ENCODE data around the gene TRIB2.

Gene TRIB2

DNA sequence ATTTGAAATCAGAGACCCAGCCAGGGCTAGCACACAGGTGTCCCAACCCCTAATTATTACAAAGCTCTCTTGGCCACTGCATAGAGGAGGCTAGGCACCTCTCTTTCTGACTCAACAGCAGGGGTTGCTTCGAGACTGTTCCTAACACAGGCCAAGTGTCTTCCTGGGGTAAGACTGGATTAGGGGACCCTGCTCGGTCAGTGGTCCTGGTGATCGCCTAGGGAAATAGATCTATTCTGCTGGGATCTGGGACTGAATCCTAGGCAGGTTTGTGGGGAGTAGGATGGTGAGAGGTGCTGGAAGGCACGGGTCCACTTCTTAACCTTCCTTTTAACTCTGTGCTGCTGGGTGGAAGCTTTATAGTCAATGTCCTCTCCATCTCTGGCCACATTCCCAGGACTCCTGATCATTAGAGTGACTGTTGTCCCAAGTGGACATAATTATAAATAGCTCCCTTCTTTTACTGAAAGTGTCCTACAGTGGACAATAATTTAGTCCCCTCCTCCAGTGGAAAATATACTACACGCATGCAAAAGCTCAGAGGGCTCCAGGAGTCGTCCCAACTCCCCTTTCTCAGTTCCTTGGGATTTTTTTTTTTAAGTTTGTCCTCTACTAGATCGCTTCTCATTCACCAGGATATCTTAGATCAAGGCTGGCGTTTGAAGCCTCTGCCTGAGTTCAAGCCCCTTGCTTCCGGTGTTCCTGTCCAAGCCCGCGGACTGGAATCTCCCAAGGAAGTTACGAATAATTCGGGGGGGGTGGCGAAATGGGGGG is 1.3 kb upstream of the TRIB2 start:
- no peaks in the 10 kb centered on the region for H3K4me1 ChIP-seq (ENCODE audit: control insufficient read depth in 1 of 2, insufficient read depth in 2 of 2, low read length in 2 of 2)
- no peaks in the 10 kb centered on the region for H3K27me3 ChIP-seq (ENCODE audit: low read depth, low read length)
- H3K4me3 ChIP-seq (ENCODE audit: low read depth in 1 of 2, low read length in 2 of 2), result peak overlapping the region; percentile 86 to 87
- H3K27ac ChIP-seq (ENCODE audit: low read length), result peak overlapping the region; percentile 94
- H3K9me3 ChIP-seq (ENCODE audit: control insufficient read depth in 1 of 2, low read length in 2 of 2), result no peaks in the 10 kb centered on the region
- H3K36me3 ChIP-seq (ENCODE audit: control insufficient read depth in 1 of 2, insufficient read depth in 2 of 2, low read length in 2 of 2), result no peaks in the 10 kb centered on the region

DNA sequence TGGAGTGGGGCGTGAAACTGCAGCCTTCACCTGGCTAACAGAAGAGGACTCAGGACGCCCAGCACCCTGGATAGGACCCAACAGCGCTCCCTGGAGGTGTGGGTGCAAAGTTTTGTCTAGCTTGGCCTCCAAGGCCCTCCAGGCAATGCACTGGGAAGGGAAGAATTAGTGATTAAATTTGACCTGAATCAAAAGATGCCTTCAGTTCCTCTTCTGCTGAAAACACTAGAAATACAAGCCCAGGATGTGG is 779 bp upstream of the TRIB2 start:
- Histone ChIP-seq H3K4me3 (ENCODE audit: low read depth in 1 of 2, low read length in 2 of 2) (peak overlapping the region; percentile 86 to 87), H3K36me3 (ENCODE audit: control insufficient read depth in 1 of 2, insufficient read depth in 2 of 2, low read length in 2 of 2) (no peaks in the 10 kb centered on the region), H3K9me3 (ENCODE audit: control insufficient read depth in 1 of 2, low read length in 2 of 2) (no peaks in the 10 kb centered on the region), H3K4me1 (ENCODE audit: control insufficient read depth in 1 of 2, insufficient read depth in 2 of 2, low read length in 2 of 2) (peaks cover 0 to 3% of the 10 kb centered on the region in 2 donors), H3K27me3 (ENCODE audit: low read depth, low read length) (no peaks in the 10 kb centered on the region), H3K27ac (ENCODE audit: low read length) (peak overlapping the region; percentile 94)

DNA sequence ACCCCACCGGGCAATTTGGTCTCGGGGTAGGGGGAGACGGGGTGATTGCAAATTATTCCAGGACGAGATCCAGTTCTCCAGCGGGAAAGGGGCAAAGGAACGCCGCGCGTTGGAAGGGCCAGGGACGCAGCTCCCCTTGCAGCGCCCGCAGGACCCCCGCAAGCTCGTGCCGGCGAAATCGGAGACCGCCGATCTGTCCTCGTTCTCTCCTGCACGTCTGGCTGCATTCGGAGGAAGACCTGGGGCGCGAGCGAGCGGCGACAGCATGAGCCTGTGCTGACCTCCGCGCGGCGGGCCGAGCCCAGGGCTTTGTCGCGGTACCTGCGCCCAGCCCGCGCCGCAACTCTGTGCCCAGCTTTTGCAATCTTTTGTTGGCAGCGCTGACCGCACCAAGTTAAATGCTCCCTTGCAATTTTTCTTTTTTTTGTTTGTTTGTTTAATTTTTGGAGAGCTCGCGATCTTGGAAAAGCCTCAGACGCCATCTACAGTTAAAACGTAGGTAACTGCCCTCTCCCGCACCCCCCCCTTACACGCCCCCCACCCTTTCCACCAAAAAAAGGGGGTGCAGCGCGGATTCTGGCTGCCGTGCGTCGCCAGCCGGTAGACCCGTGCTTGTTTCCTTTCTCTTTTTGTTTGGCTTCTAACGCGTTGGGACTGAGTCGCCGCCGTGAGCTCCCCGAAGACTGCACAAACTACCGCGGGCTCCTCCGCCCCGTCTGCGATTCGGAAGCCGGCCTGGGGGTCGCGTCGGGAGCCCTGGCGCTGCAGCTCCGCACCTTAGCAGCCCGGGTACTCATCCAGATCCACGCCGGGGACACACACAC is 667 bp downstream of the TRIB2 start:
- Histone ChIP-seq H3K9me3 (ENCODE audit: control insufficient read depth in 1 of 2, low read length in 2 of 2) (no peaks in the 10 kb centered on the region), H3K36me3 (ENCODE audit: control insufficient read depth in 1 of 2, insufficient read depth in 2 of 2, low read length in 2 of 2) (no peaks in the 10 kb centered on the region), H3K27ac (ENCODE audit: low read length) (peak overlapping the region; percentile 83), H3K4me3 (ENCODE audit: low read depth in 1 of 2, low read length in 2 of 2) (peak overlapping the region; percentile 87 to 93), H3K4me1 (ENCODE audit: control insufficient read depth in 1 of 2, insufficient read depth in 2 of 2, low read length in 2 of 2) (peaks cover 7 to 17% of the 10 kb centered on the region in 2 donors), H3K27me3 (ENCODE audit: low read depth, low read length) (no peaks in the 10 kb centered on the region)

DNA sequence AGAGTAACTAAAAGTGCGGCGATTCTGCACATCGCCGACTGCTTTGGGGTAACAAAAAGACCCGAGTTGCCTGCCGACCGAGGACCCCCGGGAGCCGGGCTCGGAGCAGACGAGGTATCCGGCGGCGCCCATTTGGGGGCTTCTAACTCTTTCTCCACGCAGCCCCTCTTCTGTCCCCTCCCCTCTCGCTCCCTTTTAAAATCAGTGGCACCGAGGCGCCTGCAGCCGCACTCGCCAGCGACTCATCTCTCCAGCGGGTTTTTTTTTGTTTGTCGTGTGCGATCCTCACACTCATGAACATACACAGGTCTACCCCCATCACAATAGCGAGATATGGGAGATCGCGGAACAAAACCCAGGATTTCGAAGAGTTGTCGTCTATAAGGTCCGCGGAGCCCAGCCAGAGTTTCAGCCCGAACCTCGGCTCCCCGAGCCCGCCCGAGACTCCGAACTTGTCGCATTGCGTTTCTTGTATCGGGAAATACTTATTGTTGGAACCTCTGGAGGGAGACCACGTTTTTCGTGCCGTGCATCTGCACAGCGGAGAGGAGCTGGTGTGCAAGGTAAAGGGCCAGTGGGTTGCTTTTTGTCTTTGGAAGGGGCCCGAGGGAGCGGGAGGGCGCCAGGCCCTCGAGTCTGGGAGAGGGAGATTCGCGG is 1.4 kb downstream of the TRIB2 start:
- Histone ChIP-seq H3K36me3 (ENCODE audit: control insufficient read depth in 1 of 2, insufficient read depth in 2 of 2, low read length in 2 of 2) (no peaks in the 10 kb centered on the region), H3K4me1 (ENCODE audit: control insufficient read depth in 1 of 2, insufficient read depth in 2 of 2, low read length in 2 of 2) (peaks cover 7 to 17% of the 10 kb centered on the region in 2 donors)

DNA sequence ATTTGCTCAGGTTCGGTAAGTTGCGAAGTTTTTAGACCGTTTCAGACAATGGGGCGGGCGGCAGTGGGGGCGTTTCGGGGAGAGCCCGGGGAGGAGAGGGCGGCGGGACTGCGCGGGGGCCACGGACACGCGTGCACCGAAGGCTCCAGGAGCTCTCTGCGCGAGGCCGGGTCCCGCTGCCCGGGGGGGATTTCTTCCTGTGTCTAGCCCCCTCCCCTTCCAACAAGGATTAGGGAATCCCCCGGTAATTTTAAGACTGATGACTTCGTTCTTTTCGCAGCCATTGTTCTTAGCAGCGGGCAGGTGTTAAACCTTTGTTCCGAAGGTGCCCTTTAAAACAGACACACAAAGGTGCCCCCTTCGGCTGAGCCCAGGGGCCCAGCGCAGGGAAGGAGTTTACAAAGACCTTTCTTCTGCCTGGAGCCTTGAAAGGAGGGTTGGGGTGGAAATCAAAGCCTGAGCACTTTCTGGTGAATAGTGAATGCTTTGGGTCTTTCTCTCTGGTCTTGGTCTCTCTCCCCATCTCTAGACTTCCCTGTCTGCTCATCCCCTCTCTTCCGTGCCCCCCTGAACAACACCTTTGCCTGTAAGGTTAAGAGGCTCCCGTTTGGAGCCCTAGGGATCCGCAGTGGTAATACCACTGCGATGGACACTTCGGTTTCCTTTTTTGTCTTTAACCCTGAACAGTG is 2.1 kb downstream of the TRIB2 start:
- H3K27ac ChIP-seq (ENCODE audit: low read length), result peak overlapping the region; percentile 83

More for the DNA sequence above, 1.4 kb downstream of the TRIB2 start:
- no peaks in the 10 kb centered on the region for H3K27me3 ChIP-seq (ENCODE audit: low read depth, low read length)
- H3K9me3 ChIP-seq (ENCODE audit: control insufficient read depth in 1 of 2, low read length in 2 of 2), result no peaks in the 10 kb centered on the region
- peak overlapping the region; percentile 83 for H3K27ac ChIP-seq (ENCODE audit: low read length)
- H3K4me3 ChIP-seq (ENCODE audit: low read depth in 1 of 2, low read length in 2 of 2), result peak overlapping the region; percentile 87 to 93

DNA sequence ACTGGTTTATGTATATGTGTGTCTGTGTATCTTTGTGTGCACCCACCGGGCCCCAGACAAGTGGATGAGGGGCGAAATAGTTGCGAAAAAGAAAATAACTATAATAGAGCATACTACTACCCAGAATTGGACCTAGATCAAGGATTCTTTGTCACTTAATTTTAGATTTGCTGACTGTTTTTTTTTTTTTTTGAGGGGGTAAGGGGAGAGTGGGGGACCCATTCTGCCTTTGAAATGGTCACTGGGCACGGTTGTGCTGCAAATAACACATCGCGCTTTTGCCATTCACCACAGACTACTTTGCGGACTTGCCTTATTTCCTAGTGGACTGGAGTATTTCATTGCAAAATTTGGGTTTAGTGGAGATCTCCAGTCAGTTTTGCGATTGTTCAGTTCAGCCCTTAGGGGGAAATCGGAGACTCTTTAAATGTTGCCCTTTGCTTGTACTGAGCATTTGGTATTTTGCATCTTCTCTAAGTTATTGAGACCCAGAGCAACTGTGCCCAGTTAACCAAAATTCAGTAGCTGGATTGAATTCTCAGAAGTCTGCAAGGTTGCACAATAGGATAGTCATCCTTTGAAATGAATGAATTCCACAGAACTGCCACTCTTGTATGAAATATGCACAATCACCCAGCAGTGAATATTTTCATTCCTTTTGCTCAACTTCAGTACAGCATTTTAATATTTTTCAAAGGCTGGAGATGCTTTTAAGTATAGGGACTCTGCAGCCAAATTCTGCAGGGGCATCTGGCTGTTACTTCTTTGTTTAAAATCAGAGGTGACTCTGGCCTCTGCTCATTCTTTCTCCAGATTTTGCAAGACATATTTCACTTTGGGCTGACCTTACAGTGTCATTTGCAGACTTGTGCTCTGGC is 2.9 kb downstream of the TRIB2 start:
- Histone ChIP-seq H3K27me3 (ENCODE audit: low read depth, low read length) (no peaks in the 10 kb centered on the region), H3K9me3 (ENCODE audit: control insufficient read depth in 1 of 2, low read length in 2 of 2) (no peaks in the 10 kb centered on the region), H3K4me3 (ENCODE audit: low read depth in 1 of 2, low read length in 2 of 2) (peak overlapping the region; percentile 87 to 93), H3K4me1 (ENCODE audit: control insufficient read depth in 1 of 2, insufficient read depth in 2 of 2, low read length in 2 of 2) (peaks cover 7 to 17% of the 10 kb centered on the region in 2 donors), H3K27ac (ENCODE audit: low read length) (peak overlapping the region; percentile 83), H3K36me3 (ENCODE audit: control insufficient read depth in 1 of 2, insufficient read depth in 2 of 2, low read length in 2 of 2) (peaks cover 2 to 6% of the 10 kb centered on the region in 2 donors)

More for the DNA sequence above, 2.1 kb downstream of the TRIB2 start:
- H3K4me3 ChIP-seq (ENCODE audit: low read depth in 1 of 2, low read length in 2 of 2), result peak overlapping the region; percentile 87 to 93
- no peaks in the 10 kb centered on the region for H3K36me3 ChIP-seq (ENCODE audit: control insufficient read depth in 1 of 2, insufficient read depth in 2 of 2, low read length in 2 of 2)
- peaks cover 7 to 17% of the 10 kb centered on the region in 2 donors for H3K4me1 ChIP-seq (ENCODE audit: control insufficient read depth in 1 of 2, insufficient read depth in 2 of 2, low read length in 2 of 2)
- no peaks in the 10 kb centered on the region for H3K27me3 ChIP-seq (ENCODE audit: low read depth, low read length)
- no peaks in the 10 kb centered on the region for H3K9me3 ChIP-seq (ENCODE audit: control insufficient read depth in 1 of 2, low read length in 2 of 2)

DNA sequence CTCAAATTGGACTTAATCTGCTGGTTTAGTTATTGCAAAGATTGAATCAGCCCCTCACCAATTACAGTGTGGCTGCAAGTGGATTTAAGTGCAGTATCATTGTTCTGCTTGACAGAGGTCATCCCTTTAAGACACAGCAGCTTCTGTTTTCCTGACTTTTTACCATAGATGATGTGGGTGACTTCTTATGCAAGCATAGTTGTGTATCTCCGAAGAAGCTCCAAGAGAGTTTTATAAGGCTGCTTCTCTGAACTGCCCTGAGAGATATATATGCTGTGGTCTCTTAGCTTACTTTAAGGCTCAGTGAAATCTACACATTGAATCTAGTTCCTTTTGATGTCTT is 3.5 kb downstream of the TRIB2 start:
- H3K27me3 ChIP-seq (ENCODE audit: low read depth, low read length), result no peaks in the 10 kb centered on the region
- H3K27ac ChIP-seq (ENCODE audit: low read length), result no peak overlapping the region
- no peaks in the 10 kb centered on the region for H3K9me3 ChIP-seq (ENCODE audit: control insufficient read depth in 1 of 2, low read length in 2 of 2)
- peaks cover 8 to 11% of the 10 kb centered on the region in 2 donors for H3K36me3 ChIP-seq (ENCODE audit: control insufficient read depth in 1 of 2, insufficient read depth in 2 of 2, low read length in 2 of 2)
- H3K4me1 ChIP-seq (ENCODE audit: control insufficient read depth in 1 of 2, insufficient read depth in 2 of 2, low read length in 2 of 2), result peaks cover 7 to 17% of the 10 kb centered on the region in 2 donors
- peak overlapping the region; percentile 87 to 93 for H3K4me3 ChIP-seq (ENCODE audit: low read depth in 1 of 2, low read length in 2 of 2)

DNA sequence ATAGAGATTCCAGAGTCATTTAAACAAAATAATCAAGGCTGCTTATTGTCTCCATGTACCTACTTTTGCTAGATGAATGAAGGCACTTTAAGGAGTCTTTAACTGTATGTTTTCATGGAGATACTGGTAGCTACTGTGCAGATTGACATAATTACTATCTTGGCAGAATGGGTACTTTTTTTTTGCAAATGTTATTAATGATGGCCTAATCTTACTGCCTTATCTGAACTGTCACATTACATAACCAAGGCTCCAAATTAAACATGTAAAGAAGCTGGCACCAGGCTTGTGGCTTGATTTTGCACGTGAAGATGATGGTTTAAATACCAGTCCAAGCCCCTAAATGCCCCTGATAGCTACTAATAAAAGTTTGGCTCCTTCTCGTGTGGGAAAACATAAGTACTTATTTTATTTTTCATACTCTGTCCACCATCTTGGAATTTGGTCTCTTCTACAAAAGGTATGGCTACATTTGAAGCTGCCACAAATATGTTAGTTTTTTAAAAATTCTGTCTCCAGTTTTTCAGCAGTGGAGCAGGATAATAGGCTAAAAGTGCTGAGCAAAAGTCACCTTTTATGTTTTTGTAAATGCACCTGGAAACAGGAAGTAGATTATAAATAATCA is 4.1 kb downstream of the TRIB2 start:
- Histone ChIP-seq H3K4me1 (ENCODE audit: control insufficient read depth in 1 of 2, insufficient read depth in 2 of 2, low read length in 2 of 2) (peaks cover 7 to 23% of the 10 kb centered on the region in 2 donors), H3K9me3 (ENCODE audit: control insufficient read depth in 1 of 2, low read length in 2 of 2) (no peaks in the 10 kb centered on the region), H3K27me3 (ENCODE audit: low read depth, low read length) (no peaks in the 10 kb centered on the region), H3K27ac (ENCODE audit: low read length) (no peak overlapping the region), H3K4me3 (ENCODE audit: low read depth in 1 of 2, low read length in 2 of 2) (peak overlapping the region; percentile 87 to 93), H3K36me3 (ENCODE audit: control insufficient read depth in 1 of 2, insufficient read depth in 2 of 2, low read length in 2 of 2) (peaks cover 14 to 16% of the 10 kb centered on the region in 2 donors)

DNA sequence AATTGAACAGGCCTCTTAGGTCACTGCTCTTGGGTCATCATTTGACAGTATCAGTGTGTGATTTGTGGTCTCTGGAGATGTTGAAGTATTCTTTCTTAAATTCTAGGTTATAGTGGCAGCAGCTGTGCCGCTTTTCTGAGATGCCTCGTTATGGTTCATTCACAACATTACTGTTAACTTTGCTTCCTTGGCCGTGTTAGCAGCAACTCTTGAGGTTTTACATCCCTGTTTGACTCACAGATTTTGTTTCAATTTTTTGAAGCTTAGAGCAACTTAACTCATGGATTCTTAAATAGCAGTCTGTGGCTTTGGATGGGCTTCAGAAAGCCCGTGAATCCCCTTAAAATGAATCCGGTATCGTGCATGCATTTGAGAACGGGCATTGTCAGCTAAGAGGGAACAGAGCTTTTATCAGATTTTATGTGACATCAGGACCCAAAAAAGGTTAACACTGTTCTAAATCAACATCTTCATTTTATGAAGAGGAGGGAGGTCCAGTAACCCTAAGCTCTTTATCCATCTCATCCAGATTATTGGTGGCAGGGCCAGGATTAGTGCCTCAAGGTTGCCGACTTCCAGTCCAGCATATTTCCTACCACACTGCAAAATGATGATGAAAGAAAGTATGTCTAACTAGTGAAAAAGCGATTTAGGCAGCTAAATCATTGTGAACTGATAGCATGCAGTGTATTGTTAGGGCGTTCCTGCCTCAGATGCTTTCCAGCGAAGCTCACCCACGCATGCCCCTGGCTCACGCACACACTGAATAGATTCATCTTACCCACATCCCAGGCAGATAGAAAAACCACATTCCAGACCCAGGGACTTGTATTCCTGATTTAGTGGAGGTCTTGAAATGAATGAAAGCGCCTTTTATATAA is 5.1 kb downstream of the TRIB2 start:
- H3K27me3 ChIP-seq (ENCODE audit: low read depth, low read length), result no peaks in the 10 kb centered on the region
- no peaks in the 10 kb centered on the region for H3K9me3 ChIP-seq (ENCODE audit: control insufficient read depth in 1 of 2, low read length in 2 of 2)
- H3K4me1 ChIP-seq (ENCODE audit: control insufficient read depth in 1 of 2, insufficient read depth in 2 of 2, low read length in 2 of 2), result peaks cover 7 to 27% of the 10 kb centered on the region in 2 donors
- H3K4me3 ChIP-seq (ENCODE audit: low read depth in 1 of 2, low read length in 2 of 2), result peak overlapping the region; percentile 87 to 93
- H3K36me3 ChIP-seq (ENCODE audit: control insufficient read depth in 1 of 2, insufficient read depth in 2 of 2, low read length in 2 of 2), result peaks cover 16 to 21% of the 10 kb centered on the region in 2 donors
- peak overlapping the region; percentile 34 for H3K27ac ChIP-seq (ENCODE audit: low read length)

Data from muscle layer of duodenum (tissue), 2 donors.